ENCODE measurements around the gene ZNF800. TPM values are rescaled to one million over a fixed set of nuclear protein-coding genes. Genes with fewer than 3 reads are reported as not detected.

The ZNF800 gene
- total and polyA plus RNA-seq, 8 donors = 21.0 to 32.3 (median 22.4) TPM

GRCh38 chr7:127322832-127323493 is 69.5 kb downstream of the ZNF800 start:
- DNase-seq = peak in 1 of 4 donors; percentile 36
- no peaks in the 10 kb centered on the region for H3K9me3 ChIP-seq
- peak; percentile 52 for ATAC-seq
- intact Hi-C loops (cut with DNase I) = no loop called here
- H3K4me1 ChIP-seq = no peaks in the 10 kb centered on the region
- TF ChIP-seq, protein P1, sequence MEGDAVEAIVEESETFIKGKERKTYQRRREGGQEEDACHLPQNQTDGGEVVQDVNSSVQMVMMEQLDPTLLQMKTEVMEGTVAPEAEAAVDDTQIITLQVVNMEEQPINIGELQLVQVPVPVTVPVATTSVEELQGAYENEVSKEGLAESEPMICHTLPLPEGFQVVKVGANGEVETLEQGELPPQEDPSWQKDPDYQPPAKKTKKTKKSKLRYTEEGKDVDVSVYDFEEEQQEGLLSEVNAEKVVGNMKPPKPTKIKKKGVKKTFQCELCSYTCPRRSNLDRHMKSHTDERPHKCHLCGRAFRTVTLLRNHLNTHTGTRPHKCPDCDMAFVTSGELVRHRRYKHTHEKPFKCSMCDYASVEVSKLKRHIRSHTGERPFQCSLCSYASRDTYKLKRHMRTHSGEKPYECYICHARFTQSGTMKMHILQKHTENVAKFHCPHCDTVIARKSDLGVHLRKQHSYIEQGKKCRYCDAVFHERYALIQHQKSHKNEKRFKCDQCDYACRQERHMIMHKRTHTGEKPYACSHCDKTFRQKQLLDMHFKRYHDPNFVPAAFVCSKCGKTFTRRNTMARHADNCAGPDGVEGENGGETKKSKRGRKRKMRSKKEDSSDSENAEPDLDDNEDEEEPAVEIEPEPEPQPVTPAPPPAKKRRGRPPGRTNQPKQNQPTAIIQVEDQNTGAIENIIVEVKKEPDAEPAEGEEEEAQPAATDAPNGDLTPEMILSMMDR (IDR thresholded peaks at IDR 0.05) = no peak
- no peak overlapping the region for H3K4me3 ChIP-seq
- peaks cover 0 to 6% of the 10 kb centered on the region in 2 donors for H3K27me3 ChIP-seq
- no peaks in the 10 kb centered on the region for H3K36me3 ChIP-seq
- no peak overlapping the region for H3K27ac ChIP-seq

DNA sequence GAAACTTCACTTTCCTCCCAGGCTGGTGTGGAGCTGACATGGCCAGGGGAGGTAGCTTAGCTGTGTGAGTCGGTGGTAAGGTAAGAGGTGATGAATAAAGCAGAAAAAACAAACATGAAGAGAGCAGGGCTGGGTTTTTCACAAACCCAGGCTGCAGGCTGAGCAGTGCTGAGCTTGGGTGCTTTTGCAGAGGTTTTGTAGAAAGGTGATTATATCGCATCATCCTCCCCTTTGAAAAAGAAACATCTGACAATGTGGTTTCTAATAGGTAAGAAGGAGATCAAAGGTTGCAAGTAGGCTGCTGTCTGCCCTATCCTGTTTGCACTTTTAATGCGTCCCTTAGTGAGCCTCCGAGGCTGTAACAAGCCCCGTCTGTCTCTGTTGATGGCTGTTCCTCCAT is 70.2 kb downstream of the ZNF800 start:
- Histone ChIP-seq H3K36me3 (no peaks in the 10 kb centered on the region), H3K9me3 (no peaks in the 10 kb centered on the region), H3K27me3 (peaks cover 0 to 6% of the 10 kb centered on the region in 2 donors), H3K4me1 (no peaks in the 10 kb centered on the region), H3K27ac (no peak overlapping the region), H3K4me3 (no peak overlapping the region)
- TF ChIP-seq, protein P1 (IDR thresholded peaks at IDR 0.05) = no peak
- DNase-seq (no peak), ATAC-seq (no peak)
- intact Hi-C loops (cut with DNase I) = no loop called here

GRCh38 chr7:127320974-127321373 is 71.5 kb downstream of the ZNF800 start:
- no peak overlapping the region for H3K27ac ChIP-seq
- ATAC-seq (no peak), DNase-seq (no peak)
- H3K27me3 ChIP-seq = peaks cover 0 to 6% of the 10 kb centered on the region in 2 donors
- H3K4me3 ChIP-seq = no peak overlapping the region
- TF ChIP-seq, protein P1 (IDR thresholded peaks at IDR 0.05) = no peak
- H3K9me3 ChIP-seq = no peaks in the 10 kb centered on the region
- no peaks in the 10 kb centered on the region for H3K4me1 ChIP-seq
- intact Hi-C loops (cut with DNase I) = no loop called here
- no peaks in the 10 kb centered on the region for H3K36me3 ChIP-seq

Other genes with a start within 250 kb of the ZNF800 start
- under 1 TPM in 1 of 2 donors, not detected in 1; 0.39 TPM for gene GRM8, start 139.8 kb downstream of the ZNF800 start, total RNA-seq
- under 1 TPM in 5 of 6 donors, not detected in 1; 0.26 to 0.75 (median 0.45) TPM for gene GRM8, start 139.8 kb downstream of the ZNF800 start, polyA plus RNA-seq (ENCODE audit: insufficient read length in 6 of 6)
- 10 to 100 TPM; 15.1 to 16.9 TPM for gene GCC1, start 192.9 kb upstream of the ZNF800 start, total RNA-seq
- gene GCC1, start 192.9 kb upstream of the ZNF800 start, polyA plus RNA-seq (ENCODE audit: insufficient read length in 6 of 6) = 10 to 100 TPM; 11.1 to 14.9 (median 12.3) TPM
- 100 to 1,000 TPM; 101 to 121 TPM for gene ARF5, start 195.7 kb upstream of the ZNF800 start, total RNA-seq
- gene ARF5, start 195.7 kb upstream of the ZNF800 start, polyA plus RNA-seq (ENCODE audit: insufficient read length in 6 of 6) = 100 to 1,000 TPM; 181 to 212 (median 204) TPM
- under 1 TPM in 1 of 2 donors, not detected in 1; 0.81 TPM for gene FSCN3, start 201.0 kb upstream of the ZNF800 start, total RNA-seq
- gene FSCN3, start 201.0 kb upstream of the ZNF800 start, polyA plus RNA-seq (ENCODE audit: insufficient read length in 6 of 6) = under 1 TPM; 0.21 to 0.62 (median 0.35) TPM
- not detected for gene PAX4, start 225.4 kb upstream of the ZNF800 start, total RNA-seq
- not detected for gene PAX4, start 225.4 kb upstream of the ZNF800 start, polyA plus RNA-seq (ENCODE audit: insufficient read length in 6 of 6)